GM23248 (cell line): Measurements from ENCODE around the gene ERFL. TPM values are rescaled to one million over a fixed set of nuclear protein-coding genes. Genes with fewer than 3 reads are reported as not detected.

Experiments
- DNase-seq: peaks from one replicate; pipeline ENCODE4 v3.0.0-alpha.2; 2015
- H2AFZ ChIP-seq: fragments of 200-600 bp; sonication (generic); 2 replicates; pipeline ENCODE4 v1.6.1; 2016; ENCODE audit warnings: antibody characterized with exemption
- H3F3A ChIP-seq: fragments of 200-600 bp; sonication (generic); 2 replicates; pipeline ENCODE4 v1.6.1; 2016; ENCODE audit warnings: mild to moderate bottlenecking, antibody characterized with exemption, mixed run types; ENCODE audit not compliant: insufficient read depth
- H3K27ac ChIP-seq: fragments of 200-600 bp; sonication (generic); 2 replicates; pipeline ENCODE4 v1.5.1; 2016; ENCODE audit warnings: mild to moderate bottlenecking
- H3K27me3 ChIP-seq: fragments of 200-600 bp; sonication (generic); replicated peaks from 2 replicates; pipeline ENCODE4 v1.6.1; 2016; ENCODE audit warnings: mild to moderate bottlenecking; ENCODE audit not compliant: insufficient read depth
- H3K36me3 ChIP-seq: fragments of 200-600 bp; sonication (generic); 2 replicates; pipeline ENCODE4 v1.6.1; 2016; ENCODE audit warnings: low read depth, mild to moderate bottlenecking
- H3K4me1 ChIP-seq: fragments of 200-600 bp; sonication (generic); 2 replicates; pipeline ENCODE4 v1.6.1; 2016; ENCODE audit warnings: mild to moderate bottlenecking; ENCODE audit not compliant: insufficient read depth
- H3K4me2 ChIP-seq: fragments of 200-600 bp; sonication (generic); one replicate; pipeline ENCODE4 v1.6.1; 2016; ENCODE audit warnings: mild to moderate bottlenecking; ENCODE audit not compliant: unreplicated experiment
- H3K4me3 ChIP-seq: fragments of 200-600 bp; sonication (generic); 2 replicates; pipeline ENCODE4 v1.5.1; 2016; ENCODE audit warnings: mild to moderate bottlenecking
- H3K79me2 ChIP-seq: fragments of 200-600 bp; sonication (generic); 2 replicates; pipeline ENCODE4 v1.6.1; 2016; ENCODE audit warnings: mild to moderate bottlenecking; ENCODE audit not compliant: insufficient read depth
- H3K9ac ChIP-seq: fragments of 200-600 bp; sonication (generic); 2 replicates; pipeline ENCODE4 v1.6.1; 2016; ENCODE audit warnings: mild to moderate bottlenecking
- H3K9me2 ChIP-seq: fragments of 200-600 bp; sonication (generic); 2 replicates; pipeline ENCODE4 v1.6.1; 2016; ENCODE audit warnings: mixed run types, mild to moderate bottlenecking, moderate library complexity; ENCODE audit not compliant: insufficient read depth
- H3K9me3 ChIP-seq: fragments of 200-600 bp; sonication (generic); one replicate; pipeline ENCODE4 v1.6.1; 2017; ENCODE audit warnings: low read depth
- H4K20me1 ChIP-seq: fragments of 200-600 bp; sonication (generic); 2 replicates; pipeline ENCODE4 v1.6.0; 2016; ENCODE audit not compliant: insufficient read depth
- EZH2 ChIP-seq: fragments of 200-600 bp; sonication (generic); IDR thresholded peaks from 2 replicates; pipeline ENCODE4 v1.6.1; 2018; ENCODE audit warnings: antibody characterized with exemption, mild to moderate bottlenecking; ENCODE audit not compliant: insufficient read depth, poor library complexity, severe bottlenecking
- EZH2phosphoT487 ChIP-seq: fragments of 200-600 bp; sonication (generic); IDR thresholded peaks from 2 replicates; pipeline ENCODE4 v1.6.1; 2018; ENCODE audit warnings: antibody characterized with exemption, moderate library complexity, mild to moderate bottlenecking, low read depth; ENCODE audit not compliant: insufficient read depth
- whole genome bisulfite sequencing, 2 experiments: methylation state at CpG; one replicate each; pipeline ENCODE4 v1.1.6; 2015 to 2017; ENCODE audit warnings: low lambda C conversion rate in 2 of 2, low coverage in 1 of 2; ENCODE audit errors: missing lambda C conversion rate in 2 of 2; 5-methylcytosine and 5-hydroxymethylcytosine counted together
- in situ Hi-C: fragments of 300-500 bp; cut with MboI; formaldehyde crosslinking; loops from 2 replicates; pipeline ENCODE4 v1.15.0; 2020
- polyA plus RNA-seq: library from polyadenylated mRNA; unstranded; fragments of >200 nt; fragmentation: Nextera tagmentation; extraction: Ambion mirVana; gene quantifications from 2 replicates; pipeline ENCODE4 v1.2.1, GENCODE V29; 2016
- total RNA-seq: library from RNA; depleted of rRNA; stranded (reverse); fragments of >200 nt; shearing (Covaris generic); gene quantifications from 2 replicates; pipeline ENCODE4 v1.2.3, GENCODE V29; 2014

Gene ERFL
- total and polyA plus RNA-seq, 2 experiments from 2014 or later: not detected

GRCh38 chr19:41889896-41890295 lies 38.4 kb downstream of the ERFL start:
- Histone ChIP-seq H3K36me3 (no peaks in the 10 kb centered on the region; the same call in 1 of the 2 replicates), H3K4me1 (peaks cover 9% of the 10 kb centered on the region), H3K9me3 (no peaks in the 10 kb centered on the region), H3K27ac (no peak overlapping the region), H3K27me3 (no peaks in the 10 kb centered on the region), H2AFZ (no peak overlapping the region), H3K79me2 (peaks cover 62% of the 10 kb centered on the region), H3K9me2 (no peaks in the 10 kb centered on the region), H3F3A (no peaks in the 10 kb centered on the region; the same call in 1 of the 2 replicates), H4K20me1 (no peaks in the 10 kb centered on the region), H3K4me3 (no peak overlapping the region), H3K9ac (no peak overlapping the region), H3K4me2 (no peak overlapping the region)
- DNase-seq: no peak
- TF ChIP-seq EZH2: no peak
- TF ChIP-seq EZH2phosphoT487: no peak
- WGBS, 2 experiments: 84 to 87% methylated on average over 8 of the region's 8 CpGs
- in situ Hi-C loops: no loop called here

GRCh38 chr19:41888926-41889325 lies 39.3 kb downstream of the ERFL start:
- Histone ChIP-seq H3K4me3 (no peak overlapping the region), H3K4me1 (peaks cover 11% of the 10 kb centered on the region), H3K36me3 (no peaks in the 10 kb centered on the region; the same call in 1 of the 2 replicates), H2AFZ (no peak overlapping the region), H4K20me1 (no peaks in the 10 kb centered on the region), H3K9me3 (no peaks in the 10 kb centered on the region), H3K9me2 (no peaks in the 10 kb centered on the region), H3F3A (no peaks in the 10 kb centered on the region; the same call in 1 of the 2 replicates), H3K79me2 (peaks cover 69% of the 10 kb centered on the region), H3K27ac (no peak overlapping the region), H3K4me2 (no peak overlapping the region), H3K9ac (no peak overlapping the region), H3K27me3 (no peaks in the 10 kb centered on the region)
- no peak for TF ChIP-seq EZH2
- no peak for TF ChIP-seq EZH2phosphoT487
- in situ Hi-C loops: no loop called here
- WGBS, 2 experiments: 90 to 91% methylated on average over 12 of the region's 12 CpGs
- no peak for DNase-seq

- H4K20me1 ChIP-seq: no peaks in the 10 kb centered on the region
- WGBS, 2 experiments: 66 to 72% methylated on average over 14 to 16 of the region's 17 CpGs
- H3K4me2 ChIP-seq: no peak overlapping the region
- H3F3A ChIP-seq: peaks cover 6% of the 10 kb centered on the region; the same call in 1 of the 2 replicates
- DNase-seq: peak; percentile 49
- no peak overlapping the region for H3K9ac ChIP-seq
- H3K4me1 ChIP-seq: peaks cover 11% of the 10 kb centered on the region
- H3K4me3 ChIP-seq: no peak overlapping the region
- H3K27ac ChIP-seq: no peak overlapping the region
- no peaks in the 10 kb centered on the region for H3K9me2 ChIP-seq
- H3K79me2 ChIP-seq: peaks cover 69% of the 10 kb centered on the region
- in situ Hi-C loops: no loop called here
- no peak overlapping the region for H2AFZ ChIP-seq
- no peaks in the 10 kb centered on the region for H3K27me3 ChIP-seq
- H3K9me3 ChIP-seq: no peaks in the 10 kb centered on the region
- H3K36me3 ChIP-seq: no peaks in the 10 kb centered on the region; the same call in 1 of the 2 replicates
- no peak for TF ChIP-seq EZH2
These were observed 40.4 kb downstream of the ERFL start for GRCh38 chr19:41887711-41888382.

GRCh38 chr19:41886761-41887710 lies 41.2 kb downstream of the ERFL start:
- TF ChIP-seq EZH2phosphoT487: no peak
- TF ChIP-seq EZH2: no peak
- Histone ChIP-seq H3K27me3 (no peaks in the 10 kb centered on the region), H3K4me1 (peaks cover 11% of the 10 kb centered on the region), H3K9me2 (no peaks in the 10 kb centered on the region), H3K4me2 (peak overlapping the region; percentile 42), H4K20me1 (no peaks in the 10 kb centered on the region), H3K79me2 (peaks cover 69% of the 10 kb centered on the region), H2AFZ (no peak overlapping the region), H3K9me3 (no peaks in the 10 kb centered on the region), H3K4me3 (no peak overlapping the region), H3K36me3 (no peaks in the 10 kb centered on the region; the same call in 1 of the 2 replicates), H3F3A (peaks cover 11% of the 10 kb centered on the region), H3K27ac (no peak overlapping the region), H3K9ac (0 out of 2 replicates have a peak overlapping the region, but pooled peaks have one; percentile 18)
- in situ Hi-C loops: no loop called here
- 81 to 82% methylated on average over 12 to 13 of the region's 13 CpGs for WGBS, 2 experiments
- DNase-seq: no peak
